HG03103 (cell line): ENCODE data around the gene SF3B6.

Experiments
- ATAC-seq: cut with Tn5 transposase; IDR thresholded peaks from one replicate; pipeline ENCODE4 v1.9.1; 2021; ENCODE audit warnings: low read depth; ENCODE audit not compliant: unreplicated experiment

SF3B6 gene

GRCh38 chr2:24022324-24022974 is 53.7 kb downstream of the SF3B6 start:
- no peak for ATAC-seq

GRCh38 chr2:24021122-24021998 is 54.8 kb downstream of the SF3B6 start:
- no peak for ATAC-seq

- ATAC-seq = no peak
Observed at GRCh38 chr2:24020244-24020643, 55.9 kb downstream of the SF3B6 start.

- no peak for ATAC-seq
Observed at GRCh38 chr2:24019729-24020128, 56.4 kb downstream of the SF3B6 start.

GRCh38 chr2:24018241-24018640 is 57.9 kb downstream of the SF3B6 start:
- no peak for ATAC-seq

- no peak for ATAC-seq
Observed at GRCh38 chr2:24017711-24018110, 58.4 kb downstream of the SF3B6 start.
